CD14-positive monocyte (primary cell): Measurements from ENCODE around the gene ST7. TPM values are rescaled to one million over a fixed set of nuclear protein-coding genes. Genes with fewer than 3 reads are reported as not detected.

Source experiments
- DNase-seq, 3 donors: peaks; one replicate each; pipeline ENCODE4 v3.0.0-alpha.2; 2011 to 2022
- H2AFZ ChIP-seq: 2 replicates; pipeline ENCODE4 v1.6.0; 2012; ENCODE audit warnings: mild to moderate bottlenecking, low read depth, low read length, inconsistent platforms; ENCODE audit not compliant: insufficient read depth, poor library complexity, severe bottlenecking
- H3K27ac ChIP-seq, 2 donors: 1 replicate in 1 of 2; 2 replicates in 1 of 2; pipeline ENCODE4 v1.5.1; 2012 to 2013; ENCODE audit warnings: low read length in 2 of 2, control low read depth in 1 of 2, inconsistent platforms in 1 of 2, low read depth in 1 of 2, mild to moderate bottlenecking in 1 of 2
- H3K27me3 ChIP-seq, 2 donors: one replicate each; pipeline versions ENCODE4 v1.6.0 to v1.6.1; 2011 to 2013; ENCODE audit warnings: low read length in 2 of 2; ENCODE audit not compliant: control insufficient read depth in 2 of 2, insufficient read depth in 2 of 2
- H3K36me3 ChIP-seq, 2 donors: replicated peaks in 1 of 2; 1 replicate in 1 of 2; 2 replicates in 1 of 2; pipeline versions ENCODE4 v1.5.1 to v1.6.1; 2012 to 2013; ENCODE audit warnings: low read length in 2 of 2, control low read depth in 1 of 2, inconsistent platforms in 1 of 2, mild to moderate bottlenecking in 1 of 2; ENCODE audit not compliant: insufficient read depth in 2 of 2, control insufficient read depth in 1 of 2
- H3K4me1 ChIP-seq, 2 donors: 1 replicate in 1 of 2; 2 replicates in 1 of 2; pipeline versions ENCODE4 v1.5.1 to v1.6.1; 2012 to 2013; ENCODE audit warnings: low read length in 2 of 2, control low read depth in 1 of 2, inconsistent platforms in 1 of 2, mild to moderate bottlenecking in 1 of 2, moderate library complexity in 1 of 2; ENCODE audit not compliant: insufficient read depth in 2 of 2, control insufficient read depth in 1 of 2
- H3K4me2 ChIP-seq: replicated peaks from 2 replicates; pipeline ENCODE3; 2012; ENCODE audit warnings: low read length, moderate library complexity, mild to moderate bottlenecking; ENCODE audit not compliant: poor library complexity, severe bottlenecking; ENCODE audit errors: extremely low read depth
- H3K4me3 ChIP-seq, 3 experiments: fragments of 200-600 bp in 1 of 3; sonication (generic) in 1 of 3; replicated peaks in 1 of 3; 1 replicate in 2 of 3; 2 replicates in 1 of 3; pipeline ENCODE4 v1.5.1; 2011 to 2013; ENCODE audit warnings: low read length in 3 of 3, mild to moderate bottlenecking in 3 of 3, control low read depth in 2 of 3, low read depth in 2 of 3, inconsistent platforms in 1 of 3, moderate library complexity in 1 of 3
- H3K79me2 ChIP-seq: 2 replicates; pipeline ENCODE4 v1.6.0; 2012; ENCODE audit warnings: mild to moderate bottlenecking, control low read depth, inconsistent platforms, low read length, moderate library complexity; ENCODE audit not compliant: insufficient read depth
- H3K9ac ChIP-seq: 2 replicates; pipeline ENCODE4 v1.6.0; 2017; ENCODE audit warnings: low read length, mild to moderate bottlenecking; ENCODE audit not compliant: insufficient read depth, poor library complexity, severe bottlenecking
- H3K9me3 ChIP-seq, 2 donors: replicated peaks in 1 of 2; 1 replicate in 1 of 2; 2 replicates in 1 of 2; pipeline versions ENCODE4 v1.5.1 to v1.6.1; 2012 to 2013; ENCODE audit warnings: low read length in 2 of 2, control low read depth in 1 of 2; ENCODE audit not compliant: control insufficient read depth in 1 of 2, insufficient read depth in 1 of 2
- H4K20me1 ChIP-seq: 2 replicates; pipeline ENCODE4 v1.6.0; 2012; ENCODE audit warnings: mild to moderate bottlenecking, low read length, control low read depth, moderate library complexity; ENCODE audit not compliant: insufficient read depth
- H3K27ac Mint-ChIP-seq, 7 donors: one replicate each; pipeline ENCODE4 v1.8.0; 2020; ENCODE audit warnings: mild to moderate bottlenecking in 7 of 7, mixed read lengths in 7 of 7, moderate library complexity in 6 of 7, inconsistent platforms in 2 of 7
- H3K27me3 Mint-ChIP-seq, 3 donors: one replicate each; pipeline ENCODE4 v1.8.0; 2021 to 2022; ENCODE audit warnings: low read depth in 3 of 3, mild to moderate bottlenecking in 3 of 3, mixed read lengths in 3 of 3, moderate library complexity in 3 of 3, inconsistent platforms in 1 of 3
- H3K36me3 Mint-ChIP-seq, 2 donors: one replicate each; pipeline ENCODE4 v1.8.0; 2020; ENCODE audit warnings: mixed read lengths in 2 of 2, inconsistent platforms in 1 of 2, mild to moderate bottlenecking in 1 of 2
- H3K4me1 Mint-ChIP-seq: one replicate; pipeline ENCODE4 v1.8.0; 2020; ENCODE audit warnings: mild to moderate bottlenecking, mixed read lengths
- H3K4me3 Mint-ChIP-seq, 2 donors: one replicate each; pipeline ENCODE4 v1.8.0; 2020; ENCODE audit warnings: mild to moderate bottlenecking in 2 of 2, mixed read lengths in 2 of 2, moderate library complexity in 1 of 2
- H3K9me3 Mint-ChIP-seq, 7 donors: one replicate each; pipeline ENCODE4 v1.8.0; 2020 to 2022; ENCODE audit warnings: mixed read lengths in 7 of 7, mild to moderate bottlenecking in 6 of 7, moderate library complexity in 6 of 7, inconsistent platforms in 2 of 7
- CTCF ChIP-seq: fragments of 200-600 bp; IDR thresholded peaks from one replicate; pipeline ENCODE4 v1.8.0; 2022; ENCODE audit warnings: antibody characterized with exemption, mild to moderate bottlenecking
- WGBS: methylation state at CpG from one replicate; pipeline ENCODE4 v1.1.5; 2013; ENCODE audit warnings: missing lambda C conversion rate; ENCODE audit not compliant: insufficient coverage; 5-methylcytosine and 5-hydroxymethylcytosine counted together
- intact Hi-C, 2 donors: fragments of 100-400 bp; cut with micrococcal nuclease; formaldehyde crosslinking; loops; one replicate each; pipeline versions ENCODE4 v1.15.0 to v1.15.1; 2023
- polyA plus RNA-seq, 3 donors: library from polyadenylated mRNA; depleted of rRNA in 1 of 3; unstranded in 2 of 3; stranded (reverse) in 1 of 3; fragments of 300-500 nt in 2 of 3; fragments of >200 nt in 1 of 3; fragmentation: Illumina TruSeq in 2 of 3; gene quantifications; 1 replicate in 2 of 3; 2 replicates in 1 of 3; pipeline ENCODE4 v1.2.3, GENCODE V29; 2012 to 2021

Gene ST7
- polyA plus RNA-seq, 3 donors, result 3.6 to 5.5 (median 4.1) TPM

GRCh38 chr7:117173035-117173770 is 219.9 kb downstream of the ST7 start:
- peak overlapping the region in 1 of 7 donors; percentile 33 for H3K27ac Mint-ChIP-seq
- Histone ChIP-seq H2AFZ (no peak overlapping the region), H3K79me2 (no peaks in the 10 kb centered on the region), H3K9ac (no peak overlapping the region), H3K36me3 (peaks cover 0 to 4% of the 10 kb centered on the region in 2 donors), H3K4me3 (no peak overlapping the region), H3K27me3 (no peaks in the 10 kb centered on the region), H3K4me2 (no peak overlapping the region), H3K4me1 (no peaks in the 10 kb centered on the region), H3K9me3 (no peaks in the 10 kb centered on the region), H4K20me1 (no peaks in the 10 kb centered on the region), H3K27ac (no peak overlapping the region)
- peaks cover 12 to 15% of the 10 kb centered on the region in 2 donors for H3K36me3 Mint-ChIP-seq
- no peaks in the 10 kb centered on the region for H3K9me3 Mint-ChIP-seq
- WGBS, result 82% methylated on average over 2 of the region's 6 CpGs
- no peak for TF ChIP-seq CTCF
- no peaks in the 10 kb centered on the region for H3K27me3 Mint-ChIP-seq
- no peak overlapping the region for H3K4me3 Mint-ChIP-seq
- no peak for DNase-seq
- no peaks in the 10 kb centered on the region for H3K4me1 Mint-ChIP-seq
- intact Hi-C loops, result no loop called here

- H3K36me3 ChIP-seq, result peaks cover 0 to 3% of the 10 kb centered on the region in 2 donors
- Mint-ChIP-seq H3K36me3 (peaks cover 10 to 18% of the 10 kb centered on the region in 2 donors), H3K9me3 (no peaks in the 10 kb centered on the region), H3K27me3 (no peaks in the 10 kb centered on the region), H3K27ac (no peak overlapping the region), H3K4me3 (no peak overlapping the region), H3K4me1 (no peaks in the 10 kb centered on the region)
- no peaks in the 10 kb centered on the region for H3K27me3 ChIP-seq
- no peak overlapping the region for H3K4me3 ChIP-seq
- DNase-seq, result no peak
- intact Hi-C loops, result no loop called here
- H3K27ac ChIP-seq, result no peak overlapping the region
- H4K20me1 ChIP-seq, result no peaks in the 10 kb centered on the region
- H3K9me3 ChIP-seq, result no peaks in the 10 kb centered on the region
- H3K4me1 ChIP-seq, result no peaks in the 10 kb centered on the region
- H3K9ac ChIP-seq, result no peak overlapping the region
- no CpG with 5 or more reads among the region's 2 CpGs for WGBS
- H3K79me2 ChIP-seq, result no peaks in the 10 kb centered on the region
- no peak overlapping the region for H3K4me2 ChIP-seq
- TF ChIP-seq CTCF, result no peak
- H2AFZ ChIP-seq, result no peak overlapping the region
Measured at GRCh38 chr7:117176206-117176605, 222.9 kb downstream of the ST7 start.
